ENCODE measurements around the gene SLC13A2.
"Not testable (repeated sequence)": the region's sequence is repeated elsewhere in the genome, so short reads cannot be mapped to it uniquely, and the experiment has no call there.

Gene SLC13A2

GRCh38 chr17:28518578-28518977, 45.1 kb downstream of the SLC13A2 start:
- DNase-seq = no peak

DNA sequence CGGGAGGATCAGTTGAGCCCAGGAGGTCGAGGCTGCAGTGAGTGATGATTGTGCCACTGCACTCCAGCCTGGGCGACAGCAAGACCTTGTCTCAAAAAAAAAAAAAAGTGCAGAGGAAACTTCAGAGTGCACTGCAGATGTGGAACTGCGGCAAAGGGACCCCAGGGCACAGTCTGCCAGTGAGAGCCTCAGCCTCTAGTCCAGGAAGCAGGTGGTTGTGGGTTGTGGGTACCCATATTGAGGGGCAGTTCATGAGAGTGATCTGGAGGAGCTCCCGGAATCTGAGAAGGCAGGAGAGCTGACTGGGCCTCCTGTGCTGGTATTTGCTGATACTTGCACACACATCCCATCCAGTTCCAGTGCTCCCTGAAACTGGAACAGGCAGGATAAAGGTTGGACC, 45.8 kb downstream of the SLC13A2 start:
- no peak for DNase-seq

DNA sequence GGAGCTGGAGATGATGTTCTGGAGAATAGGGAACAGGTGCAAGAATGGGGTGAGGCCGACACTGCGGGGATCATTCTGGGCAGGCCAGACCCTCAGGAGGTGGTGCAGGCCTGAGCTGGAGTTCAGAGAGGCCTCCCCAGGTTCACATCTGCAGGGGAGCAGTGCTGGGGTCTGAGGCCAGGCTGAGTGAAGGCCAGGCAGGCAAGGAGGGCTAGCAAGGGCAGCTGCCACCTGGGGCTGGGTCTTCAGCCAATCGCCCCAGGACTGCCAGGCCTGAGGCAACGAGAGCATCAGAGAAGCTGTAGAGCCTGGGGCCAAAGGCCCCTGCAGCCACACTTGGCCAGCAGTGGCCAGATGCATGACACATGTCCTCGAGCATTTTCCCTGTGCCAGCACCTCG, 47.2 kb downstream of the SLC13A2 start:
- no peak for DNase-seq

DNA sequence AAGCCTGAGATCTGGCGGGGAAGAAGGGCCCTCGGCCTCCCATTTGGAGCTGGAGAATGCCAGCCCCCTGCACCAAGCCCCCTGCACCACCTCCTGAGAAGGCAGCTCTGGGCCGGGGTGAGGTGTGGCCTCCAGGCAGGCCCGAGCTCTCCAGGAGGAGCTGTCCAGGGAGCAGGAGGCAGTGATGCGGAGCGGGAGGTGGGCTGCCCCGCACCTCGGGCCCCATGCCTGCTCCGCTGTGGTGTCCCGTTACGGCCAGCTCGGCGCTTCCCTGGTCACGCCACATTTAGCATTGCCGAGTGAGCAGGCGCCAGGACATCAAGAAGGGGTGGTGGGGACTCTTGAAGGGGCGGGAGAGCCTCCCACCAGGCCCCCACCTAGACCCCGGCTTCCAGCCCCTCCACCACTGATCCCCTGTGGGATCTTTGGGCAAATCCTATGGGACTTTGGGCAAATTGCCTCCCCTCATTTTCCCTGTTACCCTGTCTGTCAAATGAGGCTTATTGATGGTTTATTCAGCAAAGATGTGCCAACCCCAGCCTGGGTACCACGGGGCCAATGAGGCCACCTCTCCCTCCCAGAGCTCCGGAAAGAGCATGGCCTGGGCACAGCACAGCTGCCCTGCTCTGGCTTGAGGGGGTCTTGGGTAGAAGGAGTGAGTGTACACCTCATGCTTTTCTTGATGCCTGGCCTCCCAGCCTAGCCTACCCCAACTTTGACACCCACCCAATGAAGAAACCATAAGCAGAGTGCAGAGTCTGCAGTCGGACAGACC, 48.1 kb downstream of the SLC13A2 start:
- no peak for DNase-seq

DNA sequence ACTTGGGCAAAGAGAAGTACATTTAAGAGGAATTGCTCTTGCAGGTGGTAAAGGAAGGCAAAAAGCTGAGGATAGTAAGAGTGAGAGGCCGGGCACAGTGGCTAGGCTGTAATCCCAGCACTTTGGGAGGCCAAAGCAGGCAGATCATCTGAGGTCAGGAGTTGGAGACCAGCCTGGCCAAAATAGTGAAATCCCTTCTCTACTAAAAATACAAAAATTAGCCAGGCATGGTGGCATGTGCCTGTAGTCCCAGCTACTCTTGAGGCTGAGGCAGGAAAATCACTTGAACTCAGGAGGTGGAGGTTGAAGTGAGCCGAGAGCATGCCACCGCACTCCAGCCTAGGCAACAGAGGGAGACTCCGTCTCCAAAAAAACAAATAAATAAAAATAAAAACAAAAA, 48.8 kb downstream of the SLC13A2 start:
- not testable (repeated sequence) for DNase-seq

DNA sequence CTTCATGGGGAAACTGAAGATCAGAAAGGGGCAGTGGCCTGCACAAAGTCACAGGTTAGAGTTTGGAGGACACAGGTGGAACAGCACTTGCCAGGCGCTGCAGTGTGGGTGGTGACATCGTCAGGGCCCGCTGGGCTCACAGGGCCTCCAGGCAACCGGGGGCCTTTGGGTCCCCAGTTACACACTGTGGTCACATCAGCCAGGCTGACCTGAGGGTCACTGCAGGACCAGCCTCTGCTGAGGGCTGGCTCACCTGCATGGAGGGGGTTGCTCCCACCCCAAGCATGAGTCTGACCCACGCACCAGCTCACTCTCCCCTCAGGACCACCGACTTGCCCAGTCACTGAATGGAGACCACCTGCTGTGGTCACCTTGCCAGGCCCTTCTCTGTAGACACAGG, 49.7 kb downstream of the SLC13A2 start:
- no peak for DNase-seq

DNA sequence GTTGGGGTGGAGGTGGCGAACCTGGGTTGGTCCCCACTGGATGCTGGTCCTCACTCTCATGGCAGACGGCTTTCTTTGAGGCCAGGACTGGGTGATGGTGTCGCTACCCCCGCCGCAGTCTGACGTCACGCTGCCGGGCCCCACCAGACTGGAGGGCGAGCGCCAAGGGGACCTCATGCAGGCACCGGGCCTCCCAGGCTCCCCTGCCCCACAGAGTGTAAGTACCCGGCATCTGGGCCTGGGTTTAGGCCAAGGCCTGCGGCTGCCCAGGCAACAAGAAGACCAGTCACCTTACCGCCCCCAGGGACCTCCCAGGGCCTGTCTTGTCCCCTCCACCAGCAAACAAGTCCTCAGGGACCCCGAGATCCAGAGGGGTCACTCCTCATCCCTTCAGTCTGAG, 50.4 kb downstream of the SLC13A2 start:
- no peak for DNase-seq

DNA sequence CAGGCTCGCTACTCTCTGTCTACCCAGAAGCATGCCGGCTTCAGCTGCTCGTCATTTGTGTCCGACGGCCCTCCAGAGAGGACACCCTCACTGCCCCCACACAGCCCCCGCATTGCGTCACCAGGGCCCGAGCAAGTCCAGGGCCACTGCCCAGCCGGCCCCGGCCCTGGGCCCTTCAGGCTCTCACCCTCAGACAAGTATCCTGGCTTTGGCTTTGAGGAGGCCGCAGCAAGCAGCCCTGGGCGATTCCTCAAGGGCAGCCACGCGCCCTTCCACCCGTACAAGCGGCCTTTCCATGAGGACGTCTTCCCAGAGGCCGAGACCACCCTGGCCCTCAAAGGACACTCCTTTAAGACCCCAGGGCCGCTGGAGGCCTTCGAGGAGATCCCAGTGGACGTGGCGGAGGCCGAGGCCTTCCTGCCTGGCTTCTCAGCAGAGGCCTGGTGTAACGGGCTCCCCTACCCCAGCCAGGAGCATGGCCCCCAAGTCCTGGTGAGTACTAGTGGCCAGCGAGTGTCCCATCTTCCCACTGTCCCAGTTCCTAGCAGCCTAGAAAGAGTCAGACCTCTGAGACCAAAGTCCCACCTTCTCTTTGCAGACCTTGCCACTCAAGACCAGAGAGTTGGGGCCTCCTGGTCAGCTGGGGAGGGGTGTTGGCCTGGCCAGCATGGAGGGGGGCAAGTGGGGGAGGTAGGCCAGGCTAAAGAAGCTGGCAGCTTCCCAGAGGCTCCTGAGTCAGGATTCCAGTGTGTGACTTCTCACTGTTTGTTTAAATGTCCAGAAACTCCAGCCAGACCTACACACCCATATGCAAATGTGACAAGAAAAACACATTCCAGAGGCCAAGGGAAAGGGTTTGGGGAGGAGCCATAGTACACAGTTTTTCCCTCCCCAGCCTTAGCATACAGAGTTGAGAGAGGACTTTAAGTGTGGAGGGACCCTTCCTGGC, 51.3 kb downstream of the SLC13A2 start:
- no peak for DNase-seq

DNA sequence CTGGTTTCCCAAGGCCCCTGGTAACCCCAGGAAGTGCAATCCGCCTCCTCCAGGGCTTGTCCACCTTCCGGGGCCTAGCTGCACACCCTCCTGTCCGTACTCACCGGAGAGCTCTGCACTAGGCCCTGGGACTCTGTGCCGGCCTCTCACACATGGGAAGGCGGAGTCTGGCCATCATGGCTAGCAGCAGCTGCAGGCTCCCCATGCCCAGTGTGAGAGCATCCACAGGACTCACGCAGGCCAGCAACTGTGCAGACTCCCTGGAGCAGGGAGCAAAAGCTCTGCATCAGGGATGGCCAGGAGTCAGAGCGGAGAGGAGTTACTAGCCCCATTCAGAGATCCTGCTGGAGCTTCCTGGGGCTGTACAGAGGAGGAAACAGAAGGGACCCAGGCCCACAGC, 52.9 kb downstream of the SLC13A2 start:
- DNase-seq = no peak

GRCh38 chr17:28527181-28527681, 53.8 kb downstream of the SLC13A2 start:
- DNase-seq = no peak

- no peak for DNase-seq
Measured at GRCh38 chr17:28527859-28528258, 54.4 kb downstream of the SLC13A2 start.

DNA sequence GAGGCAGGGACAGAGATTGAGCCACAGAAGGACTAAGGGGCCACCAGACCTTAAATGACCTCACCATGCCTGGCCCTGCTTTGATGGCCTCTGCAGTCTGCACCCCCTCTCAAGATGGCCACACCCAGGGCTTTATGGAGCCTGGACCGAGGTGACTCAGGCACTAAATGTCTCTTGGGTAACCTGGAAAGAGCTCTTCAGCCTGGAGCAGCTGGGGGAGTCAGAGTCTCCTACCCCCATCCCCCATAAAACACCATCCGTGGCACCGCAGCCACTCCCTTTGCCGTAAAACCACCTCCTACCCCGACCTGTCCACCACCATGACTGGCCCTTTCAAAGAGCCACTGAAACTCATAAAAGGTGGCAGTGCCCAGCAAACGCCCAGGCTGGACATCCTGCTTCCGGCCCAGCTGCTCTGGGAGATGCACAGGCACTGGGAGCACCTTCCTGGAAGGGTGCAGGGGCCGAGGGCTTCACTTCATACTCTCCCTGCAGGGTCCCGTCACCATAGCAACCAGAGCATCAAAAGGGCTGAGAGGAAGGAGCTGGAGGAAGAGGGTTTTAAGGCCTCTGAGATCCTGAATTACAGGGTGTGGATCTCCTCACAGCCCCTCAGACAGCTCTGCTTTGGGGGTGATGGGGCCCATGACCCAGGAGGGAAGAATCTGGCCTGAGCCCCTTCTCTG, 55.0 kb downstream of the SLC13A2 start:
- DNase-seq = no peak

DNA sequence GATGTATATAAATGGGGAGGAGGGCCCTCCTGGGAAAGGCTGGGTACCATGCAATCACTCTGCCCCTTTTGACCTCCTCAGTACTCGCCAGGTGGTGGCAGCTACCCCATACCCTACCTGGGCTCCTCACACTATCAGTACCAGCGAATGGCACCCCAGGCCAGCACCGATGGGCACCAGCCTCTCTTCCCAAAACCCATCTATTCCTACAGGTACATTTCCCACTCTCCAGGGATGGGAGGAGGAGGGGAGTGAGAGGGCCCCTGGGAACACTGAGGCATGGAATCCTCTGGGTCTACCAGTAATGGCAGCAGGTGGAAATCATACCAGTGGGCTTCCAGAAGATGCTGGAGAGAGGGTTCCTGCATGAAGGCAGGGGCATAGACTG, 55.6 kb downstream of the SLC13A2 start:
- DNase-seq = no peak

DNA sequence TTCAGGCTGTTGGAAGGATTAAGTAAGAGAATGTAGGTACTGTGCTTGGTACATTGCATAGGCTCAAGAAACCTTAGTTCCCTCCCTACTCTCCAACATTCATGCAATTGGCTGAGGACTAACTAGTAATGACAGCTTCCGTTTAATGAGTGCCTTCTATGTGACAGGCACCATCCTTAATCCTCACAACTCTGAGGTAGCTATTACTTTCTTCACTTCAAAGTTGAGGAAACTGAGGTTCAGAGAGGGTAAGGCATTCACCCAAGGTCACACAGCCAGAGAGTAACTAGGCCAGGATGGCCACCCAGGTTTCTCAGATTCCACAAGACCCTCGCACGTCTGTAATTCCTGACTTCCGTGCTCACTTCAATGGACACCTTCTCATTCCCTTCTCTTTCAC, 56.8 kb downstream of the SLC13A2 start:
- no peak for DNase-seq

DNA sequence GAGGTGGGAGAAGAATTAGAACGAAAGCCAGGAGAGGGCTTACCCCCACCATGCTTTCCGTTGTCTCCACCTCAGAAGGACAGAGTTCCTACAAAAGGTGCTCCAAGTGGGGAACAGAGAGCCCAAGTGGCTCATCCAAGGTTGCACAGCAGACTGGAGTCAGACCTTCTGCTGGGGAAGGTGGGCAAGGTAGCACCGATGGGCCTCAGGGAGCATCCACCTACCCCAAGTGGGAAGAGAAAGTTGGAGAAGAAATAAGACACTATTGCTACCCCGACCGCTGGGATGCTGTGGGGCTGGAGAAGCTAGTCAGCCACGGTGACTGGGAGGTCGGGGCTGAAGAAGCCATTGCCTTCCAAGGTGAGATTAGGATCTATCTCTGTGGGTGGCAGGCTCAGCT, 57.5 kb downstream of the SLC13A2 start:
- DNase-seq = no peak

DNA sequence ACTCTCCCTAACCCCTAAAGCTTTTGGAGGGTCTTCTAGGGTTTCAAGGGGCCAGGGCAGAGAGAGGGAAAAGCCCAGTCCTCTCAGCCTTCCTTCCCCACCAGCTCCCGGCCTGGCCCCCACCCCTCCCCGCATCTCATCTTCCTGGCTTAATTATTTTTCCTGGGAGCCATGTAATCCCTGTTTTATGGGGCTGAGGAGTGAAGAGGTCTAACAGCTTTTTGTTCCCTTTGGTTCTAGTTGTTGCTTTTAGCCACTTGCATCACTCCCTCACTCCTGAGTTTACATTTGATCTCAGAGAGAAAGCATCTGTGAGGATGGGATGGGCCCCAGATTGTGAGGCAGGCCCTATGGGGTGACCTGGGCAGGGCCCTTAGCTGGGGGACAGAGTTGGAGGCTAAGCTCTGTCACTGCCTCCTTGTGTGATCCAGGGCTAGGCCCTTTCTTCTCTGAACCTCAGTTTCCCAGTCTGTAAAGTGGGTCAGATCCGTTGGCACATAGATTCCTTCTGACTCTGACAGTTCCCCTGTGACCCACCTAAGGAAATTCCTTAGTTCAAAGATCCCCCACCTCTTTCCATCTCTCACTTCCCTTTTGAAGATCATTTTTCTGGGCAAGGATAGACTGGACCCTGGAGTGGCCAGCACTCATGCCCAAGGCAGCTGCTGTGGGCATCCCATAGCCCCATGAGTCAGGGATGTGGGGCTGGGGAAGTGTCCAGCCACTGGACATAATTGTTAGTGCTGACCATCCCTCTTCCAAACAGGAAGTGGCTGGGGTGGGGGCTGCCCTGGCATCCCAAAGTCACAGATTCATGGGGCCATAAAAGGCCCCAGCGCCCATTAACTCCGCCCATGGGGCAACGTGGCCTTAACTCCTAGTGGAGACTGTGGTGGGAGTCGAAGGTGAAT, 58.9 kb downstream of the SLC13A2 start:
- no peak for DNase-seq

GRCh38 chr17:28533091-28533807, 59.8 kb downstream of the SLC13A2 start:
- no peak for DNase-seq

DNA sequence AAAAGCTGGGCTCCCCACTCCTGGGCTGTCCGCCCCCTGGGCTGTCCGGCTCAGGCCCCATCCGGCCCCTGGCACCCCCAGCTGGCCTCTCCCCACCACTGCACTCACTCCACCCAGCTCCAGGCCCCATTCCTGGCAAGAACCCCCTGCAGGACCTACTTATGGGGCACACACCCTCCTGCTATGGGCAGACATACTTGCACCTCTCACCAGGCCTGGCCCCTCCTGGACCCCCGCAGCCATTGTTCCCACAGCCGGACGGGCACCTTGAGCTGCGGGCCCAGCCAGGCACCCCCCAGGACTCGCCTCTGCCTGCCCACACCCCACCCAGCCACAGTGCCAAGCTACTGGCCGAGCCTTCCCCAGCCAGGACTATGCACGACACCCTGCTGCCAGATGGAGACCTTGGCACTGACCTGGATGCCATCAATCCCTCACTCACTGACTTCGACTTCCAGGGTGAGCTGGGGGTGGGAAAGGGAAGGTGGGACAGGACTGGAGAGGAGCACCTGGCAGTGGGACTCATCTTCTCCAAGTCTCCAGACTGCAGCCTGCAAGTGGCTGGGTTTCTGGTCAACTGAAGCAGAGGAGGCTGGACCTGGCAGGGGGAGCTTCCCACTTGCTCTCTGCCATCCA, 61.4 kb downstream of the SLC13A2 start:
- no peak for DNase-seq

- no peak for DNase-seq
Measured at GRCh38 chr17:28536532-28537218, 63.2 kb downstream of the SLC13A2 start.

- no peak for DNase-seq
Measured at GRCh38 chr17:28537219-28537610, 63.8 kb downstream of the SLC13A2 start.
